GM12801 (cell line): ENCODE data around the gene TRAPPC3L.

Experiments
- TF ChIP-seq, protein P1 (sequence below): IDR thresholded peaks from one replicate; pipeline ENCODE4 v1.5.1; 2011; ENCODE audit warnings: control low read depth; ENCODE audit not compliant: insufficient read length; ENCODE audit errors: extremely low read depth

The TRAPPC3L gene

GRCh38 chr6:116564311-116564710 lies 18.8 kb upstream of the TRAPPC3L start:
- TF ChIP-seq, protein P1, sequence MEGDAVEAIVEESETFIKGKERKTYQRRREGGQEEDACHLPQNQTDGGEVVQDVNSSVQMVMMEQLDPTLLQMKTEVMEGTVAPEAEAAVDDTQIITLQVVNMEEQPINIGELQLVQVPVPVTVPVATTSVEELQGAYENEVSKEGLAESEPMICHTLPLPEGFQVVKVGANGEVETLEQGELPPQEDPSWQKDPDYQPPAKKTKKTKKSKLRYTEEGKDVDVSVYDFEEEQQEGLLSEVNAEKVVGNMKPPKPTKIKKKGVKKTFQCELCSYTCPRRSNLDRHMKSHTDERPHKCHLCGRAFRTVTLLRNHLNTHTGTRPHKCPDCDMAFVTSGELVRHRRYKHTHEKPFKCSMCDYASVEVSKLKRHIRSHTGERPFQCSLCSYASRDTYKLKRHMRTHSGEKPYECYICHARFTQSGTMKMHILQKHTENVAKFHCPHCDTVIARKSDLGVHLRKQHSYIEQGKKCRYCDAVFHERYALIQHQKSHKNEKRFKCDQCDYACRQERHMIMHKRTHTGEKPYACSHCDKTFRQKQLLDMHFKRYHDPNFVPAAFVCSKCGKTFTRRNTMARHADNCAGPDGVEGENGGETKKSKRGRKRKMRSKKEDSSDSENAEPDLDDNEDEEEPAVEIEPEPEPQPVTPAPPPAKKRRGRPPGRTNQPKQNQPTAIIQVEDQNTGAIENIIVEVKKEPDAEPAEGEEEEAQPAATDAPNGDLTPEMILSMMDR = no peak

DNA sequence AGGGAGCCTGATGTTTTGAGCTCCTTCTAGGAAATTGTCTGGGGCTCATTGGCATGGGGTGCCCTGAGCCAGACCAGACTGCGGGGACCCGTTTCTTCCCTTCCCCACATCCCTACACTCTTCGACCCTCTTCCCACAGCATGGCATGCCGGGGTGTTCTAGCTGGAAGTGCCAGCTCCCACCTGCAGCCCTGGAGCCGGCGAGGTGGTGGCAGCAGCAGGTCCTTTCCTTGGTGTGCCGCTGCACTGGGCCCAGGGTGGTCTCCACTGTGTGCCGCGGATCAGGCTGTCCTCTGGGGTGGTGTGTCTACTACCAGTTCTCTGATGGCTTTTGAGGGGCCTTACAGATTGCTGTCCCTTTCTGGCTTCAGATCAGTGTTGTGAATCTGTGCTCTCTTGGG lies 18.3 kb upstream of the TRAPPC3L start:
- TF ChIP-seq, protein P1 = no peak

DNA sequence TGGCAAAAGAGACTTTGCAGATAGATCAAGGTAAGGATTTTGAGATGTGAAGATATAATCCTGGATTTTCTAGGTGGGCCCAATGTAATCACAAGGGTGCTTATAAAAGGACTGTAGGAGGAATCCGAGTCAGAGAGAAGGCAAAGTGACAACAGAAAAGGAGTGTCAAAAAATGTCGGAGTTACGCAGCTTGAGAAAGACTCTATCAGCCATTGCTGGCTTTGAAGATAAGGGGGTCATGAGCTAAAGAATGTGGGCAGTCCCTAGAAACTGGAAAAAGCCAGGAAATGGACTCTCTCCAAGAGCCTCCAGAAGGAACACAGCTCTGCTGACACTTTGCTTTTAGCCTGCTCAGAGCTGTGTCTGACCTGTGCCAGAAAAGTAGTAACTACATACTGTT lies 17.1 kb upstream of the TRAPPC3L start:
- TF ChIP-seq, protein P1 = no peak

DNA sequence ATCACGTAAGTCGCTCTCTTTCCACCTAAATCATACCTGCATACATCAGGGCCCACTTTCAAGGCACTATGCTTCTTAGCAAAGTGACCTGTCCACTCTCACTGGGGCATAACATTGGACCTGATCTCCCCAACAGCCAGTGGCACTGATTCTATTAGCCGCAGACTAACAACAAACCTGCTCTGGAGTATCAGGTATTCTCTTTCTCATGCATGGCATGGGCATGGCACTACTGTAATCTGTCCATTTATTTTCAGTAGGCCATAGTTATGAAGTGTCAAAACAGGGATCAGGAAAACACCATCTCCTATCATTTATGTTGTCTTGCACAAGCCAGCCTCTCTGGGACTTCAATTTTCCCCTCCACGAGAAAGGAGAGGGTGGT lies 16.5 kb upstream of the TRAPPC3L start:
- TF ChIP-seq, protein P1 = no peak

GRCh38 chr6:116561377-116562018 lies 16.0 kb upstream of the TRAPPC3L start:
- TF ChIP-seq, protein P1 = peak; percentile 1

DNA sequence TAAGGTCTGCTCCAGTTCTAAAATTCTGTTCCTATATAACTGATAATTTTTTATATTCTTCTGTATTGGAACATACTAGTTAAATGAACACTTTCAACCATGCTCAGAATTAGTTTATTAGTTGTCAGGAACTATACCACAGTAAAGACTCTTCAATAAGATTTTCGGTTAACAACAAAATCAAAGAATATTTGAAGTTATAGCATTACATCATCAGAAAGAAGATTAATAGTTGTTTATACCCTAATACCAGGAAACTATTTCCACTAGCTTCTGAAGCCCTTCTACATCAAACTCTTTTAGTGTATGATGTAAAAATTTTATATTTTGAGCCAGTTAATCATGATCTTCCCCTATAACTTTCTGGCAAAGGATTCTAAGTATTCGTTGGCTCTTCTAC lies 14.6 kb upstream of the TRAPPC3L start:
- TF ChIP-seq, protein P1 = no peak

- TF ChIP-seq, protein P1 = no peak
Measured at GRCh38 chr6:116557893-116558292, 12.4 kb upstream of the TRAPPC3L start.
